ENCODE results near the gene SLC12A8.

SLC12A8 gene

DNA sequence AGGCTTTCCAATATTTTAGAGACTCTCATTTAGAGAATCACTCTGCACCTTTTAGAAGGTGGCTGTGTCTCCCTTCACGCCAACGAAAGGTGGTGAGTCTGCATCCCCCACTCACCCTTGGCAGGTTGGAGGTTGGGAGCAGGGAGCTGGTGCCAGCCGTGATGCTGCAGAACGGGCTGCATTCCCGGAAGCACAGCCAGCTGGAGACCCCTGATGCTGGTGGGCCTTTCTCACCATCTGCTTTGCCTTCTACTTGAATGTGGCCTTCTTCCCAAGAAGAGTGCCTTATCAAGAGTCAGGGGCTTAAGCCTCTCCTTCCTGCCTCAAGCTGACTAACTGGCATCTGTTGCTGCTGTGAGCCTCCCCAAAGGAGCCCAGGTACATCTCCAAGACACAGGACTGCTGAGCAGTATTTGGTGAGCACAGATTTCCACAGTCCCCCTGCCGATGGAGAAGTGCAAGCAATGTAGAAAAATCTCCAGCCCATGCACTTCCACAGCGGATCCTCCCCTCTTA lies 139.1 kb downstream of the SLC12A8 start:
- DNase-seq = no peak

DNA sequence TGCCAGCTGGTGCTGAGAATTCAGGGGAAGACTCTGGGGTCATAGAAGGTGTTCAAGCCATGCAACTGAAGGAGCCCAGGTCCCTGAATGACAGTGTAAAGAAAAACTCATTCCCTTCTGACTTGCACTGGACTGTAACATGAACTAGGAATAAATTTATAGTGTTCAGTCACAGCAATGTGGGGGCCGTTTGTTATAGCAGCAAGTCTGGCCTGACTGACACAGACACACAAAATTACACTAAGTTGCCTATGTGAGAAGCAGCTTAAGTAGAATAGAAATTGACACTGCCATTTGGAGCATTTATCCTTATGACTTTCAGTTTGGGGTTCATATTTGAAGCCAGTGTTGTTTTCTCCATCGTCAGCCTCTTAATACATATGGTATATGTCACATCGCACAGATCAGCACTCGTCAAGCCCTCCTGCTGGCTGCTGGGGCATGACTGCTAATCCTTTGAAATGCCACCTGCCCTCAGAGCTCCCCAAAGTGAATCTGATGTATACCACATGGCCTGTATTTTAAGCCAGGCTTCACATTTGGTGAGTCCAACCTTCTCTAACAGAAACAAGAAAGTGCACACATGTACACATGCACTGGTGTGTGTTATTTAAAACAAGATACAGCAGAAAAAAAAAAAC lies 139.7 kb downstream of the SLC12A8 start:
- no peak for DNase-seq

DNA sequence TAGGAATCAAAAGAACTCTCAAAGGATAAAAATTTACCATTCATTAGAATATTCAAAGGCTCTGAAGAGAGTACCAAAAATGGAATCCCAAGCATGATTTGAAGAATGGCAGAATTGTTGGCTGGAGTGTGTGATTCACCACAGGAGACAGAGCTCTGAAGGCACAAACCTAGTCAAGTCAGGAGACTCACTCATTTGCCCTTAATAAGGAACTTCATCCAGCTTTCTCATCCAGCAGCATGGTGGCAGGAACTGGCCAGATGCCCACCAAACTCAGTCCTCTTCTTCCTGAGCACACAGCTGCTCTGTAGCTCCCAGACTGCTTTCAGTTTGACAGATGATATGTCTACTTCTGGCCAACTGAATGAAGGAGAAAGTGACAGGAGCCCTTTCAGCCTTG lies 140.2 kb downstream of the SLC12A8 start:
- peak; percentile 72 for DNase-seq

DNA sequence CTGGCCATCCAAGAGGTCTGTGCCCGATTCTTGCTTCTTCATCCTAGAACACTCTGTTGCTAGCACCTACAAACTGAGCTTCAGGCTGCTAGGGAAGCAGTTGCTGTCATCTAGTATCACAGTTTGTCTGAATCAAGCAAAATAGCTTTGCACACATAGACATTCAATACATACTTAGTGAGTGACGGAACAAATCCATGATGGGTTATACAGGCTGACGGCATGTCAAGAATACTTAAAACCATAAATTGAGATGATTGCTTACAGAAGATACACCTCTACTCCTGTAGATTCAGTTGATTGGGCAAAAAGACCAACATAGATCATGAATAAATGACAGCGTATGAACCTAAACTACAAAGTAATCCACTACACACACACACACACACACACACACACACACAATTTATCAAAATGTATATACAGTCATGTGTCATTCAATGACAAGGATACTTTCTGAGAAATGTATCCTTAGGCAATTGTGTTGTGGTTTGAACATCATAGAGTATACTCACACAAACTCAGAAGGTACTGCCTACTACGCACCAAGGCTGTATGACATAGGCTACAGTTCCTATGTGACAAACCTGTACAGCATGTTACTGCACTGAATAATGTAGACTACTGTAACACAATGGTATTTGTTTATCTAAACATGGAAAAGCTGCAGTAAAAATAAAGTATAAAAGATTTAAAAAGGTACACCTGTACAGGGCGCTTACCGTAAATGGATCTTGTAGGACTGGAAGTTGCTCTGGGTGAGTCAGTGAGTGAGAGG lies 142.4 kb downstream of the SLC12A8 start:
- no peak for DNase-seq

- DNase-seq = no peak
Measured at GRCh38 chr3:125069452-125069851, 143.1 kb downstream of the SLC12A8 start.

GRCh38 chr3:125068265-125068664 lies 144.3 kb downstream of the SLC12A8 start:
- no peak for DNase-seq

GRCh38 chr3:125067225-125067624 lies 145.3 kb downstream of the SLC12A8 start:
- DNase-seq = peak; percentile 66

- peak; percentile 96 for DNase-seq
Measured at GRCh38 chr3:125062904-125063618, 149.5 kb downstream of the SLC12A8 start.

GRCh38 chr3:125061646-125062045 lies 150.9 kb downstream of the SLC12A8 start:
- no peak for DNase-seq

DNA sequence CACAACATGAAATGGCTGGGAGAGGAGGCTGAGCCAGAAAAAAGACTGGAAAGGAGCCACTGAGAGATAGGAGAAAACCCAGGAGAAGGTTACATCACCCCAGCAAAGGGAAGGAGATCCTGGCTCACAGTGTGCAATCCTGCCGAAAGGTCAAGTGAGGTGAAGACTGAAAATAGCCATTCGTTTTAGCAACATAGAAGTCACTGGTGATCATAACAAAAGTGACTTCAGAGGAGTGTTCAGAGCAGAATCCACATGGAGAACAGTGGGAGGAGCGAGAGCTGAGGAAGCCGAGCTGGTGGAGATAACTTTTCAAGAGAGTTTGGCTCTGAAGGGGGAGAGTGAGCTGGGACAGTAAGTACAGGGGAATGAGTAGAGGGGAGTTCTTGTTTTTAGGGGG lies 151.4 kb downstream of the SLC12A8 start:
- DNase-seq = peak; percentile 68

GRCh38 chr3:125059488-125060245 lies 152.9 kb downstream of the SLC12A8 start:
- no peak for DNase-seq

DNA sequence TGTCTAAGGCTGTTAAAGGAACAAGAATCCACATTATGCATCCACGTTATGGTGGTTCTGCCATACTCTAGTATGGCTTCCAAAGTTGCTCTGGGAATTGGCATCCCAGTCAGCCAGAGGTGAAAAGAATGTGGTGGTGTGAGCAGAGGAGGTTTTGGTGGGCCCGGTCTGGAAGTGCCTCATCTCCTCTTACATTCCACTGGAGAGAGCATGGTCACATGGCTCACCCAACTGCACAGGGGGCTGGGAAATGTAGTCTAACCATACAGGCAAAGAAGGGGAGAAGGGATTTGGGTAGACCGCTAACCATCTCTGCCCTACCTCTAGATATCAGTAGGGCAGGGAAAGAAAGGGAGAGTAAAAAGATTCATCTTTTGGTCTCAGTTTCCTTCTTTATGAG lies 153.6 kb downstream of the SLC12A8 start:
- DNase-seq = no peak

DNA sequence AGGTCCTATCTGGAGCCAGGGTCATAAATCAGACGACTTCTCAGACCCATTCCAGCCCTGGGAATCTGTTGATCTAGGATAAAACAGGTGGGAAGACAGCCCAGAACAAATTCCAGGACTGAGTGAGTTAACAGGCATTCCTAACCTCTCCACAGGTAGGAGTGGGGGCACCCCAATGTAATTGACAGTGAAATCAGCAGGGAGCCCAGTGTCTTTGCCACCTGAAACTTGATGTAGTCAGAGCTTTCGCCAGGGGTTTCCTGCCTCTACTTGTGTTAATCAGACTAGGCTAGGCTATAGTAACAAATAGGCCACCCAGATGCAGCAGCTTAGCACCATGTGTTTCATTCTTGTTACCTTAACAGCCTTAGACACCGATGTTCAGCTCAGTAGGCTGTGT lies 154.0 kb downstream of the SLC12A8 start:
- no peak for DNase-seq

DNA sequence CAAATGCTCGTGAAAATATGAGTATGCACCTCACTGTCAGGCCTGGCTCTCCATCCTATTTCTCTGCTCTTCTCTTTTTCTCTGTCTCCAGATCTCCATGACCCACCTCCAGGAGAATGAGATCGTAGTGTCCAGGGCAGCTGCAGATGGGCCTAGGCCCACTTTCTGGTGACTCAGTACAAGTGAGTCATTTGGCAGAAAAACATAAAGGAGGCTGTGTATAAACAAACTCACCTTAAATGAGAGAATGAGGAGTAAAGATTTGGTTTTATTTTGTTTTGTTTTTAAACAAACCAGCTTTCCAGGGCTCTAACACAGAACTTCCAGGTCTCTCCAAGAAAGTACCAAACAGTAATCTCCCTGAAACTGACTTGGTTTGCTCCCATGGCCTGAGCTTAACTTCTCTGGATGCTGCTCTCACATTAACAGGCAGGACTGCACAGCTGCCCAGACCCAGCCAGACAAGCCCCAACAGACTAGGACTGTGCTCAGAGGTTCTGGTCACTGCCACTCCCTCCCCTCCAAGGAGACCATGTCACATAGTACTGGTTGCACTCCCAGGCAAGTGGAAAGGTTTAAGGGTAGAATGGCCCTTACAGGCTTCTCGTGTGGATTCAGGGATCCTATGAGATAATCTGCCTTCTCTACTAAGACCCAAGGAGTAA lies 155.2 kb downstream of the SLC12A8 start:
- DNase-seq = peak; percentile 70

DNA sequence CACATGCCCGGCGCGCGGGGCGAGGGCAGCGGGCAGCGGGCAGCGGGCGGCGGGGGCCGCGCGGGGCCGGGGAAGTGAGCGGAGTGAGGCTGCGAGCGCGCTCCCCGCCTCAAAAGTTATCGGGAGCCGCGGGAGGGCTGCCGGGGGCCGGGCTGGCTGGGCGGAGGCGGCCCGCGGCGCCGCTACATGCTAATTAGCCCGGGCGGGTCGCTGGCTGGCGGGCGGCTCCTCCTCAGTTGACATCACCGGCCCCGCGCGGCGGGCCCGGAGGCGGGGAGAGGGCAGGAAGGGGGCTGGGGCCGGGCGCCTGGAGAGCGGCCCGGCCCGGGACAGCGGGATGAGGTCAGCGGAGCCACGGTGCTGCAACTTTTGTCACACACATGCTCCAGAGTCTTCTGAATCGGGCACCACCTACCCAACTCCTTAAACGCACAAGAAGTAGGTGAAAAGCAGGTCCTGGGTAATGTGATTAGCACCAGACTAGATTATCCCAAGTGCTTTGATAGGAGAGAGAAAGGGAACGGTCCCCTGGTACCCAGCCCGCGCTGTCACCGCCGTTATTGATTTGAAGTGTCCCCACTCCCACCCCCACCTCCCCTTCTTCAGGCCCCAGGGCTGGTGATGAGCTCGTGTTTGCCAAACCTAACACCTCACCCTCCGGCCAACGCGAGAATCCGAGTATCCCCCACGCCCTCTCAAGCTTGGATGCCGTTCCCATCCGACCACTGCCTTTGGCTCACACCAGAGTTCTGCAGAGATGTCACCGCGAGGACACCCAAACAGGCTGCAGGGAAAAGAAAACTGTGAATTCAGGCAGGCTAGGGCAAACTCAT lies 156.4 kb downstream of the SLC12A8 start, which contains the start of gene HEG1:
Gene HEG1 (minus strand): TSS at position 85 of the 833 bp plus-strand sequence. CDS start 107 bp downstream, outside the sequence.
- DNase-seq = peak; percentile 85

DNA sequence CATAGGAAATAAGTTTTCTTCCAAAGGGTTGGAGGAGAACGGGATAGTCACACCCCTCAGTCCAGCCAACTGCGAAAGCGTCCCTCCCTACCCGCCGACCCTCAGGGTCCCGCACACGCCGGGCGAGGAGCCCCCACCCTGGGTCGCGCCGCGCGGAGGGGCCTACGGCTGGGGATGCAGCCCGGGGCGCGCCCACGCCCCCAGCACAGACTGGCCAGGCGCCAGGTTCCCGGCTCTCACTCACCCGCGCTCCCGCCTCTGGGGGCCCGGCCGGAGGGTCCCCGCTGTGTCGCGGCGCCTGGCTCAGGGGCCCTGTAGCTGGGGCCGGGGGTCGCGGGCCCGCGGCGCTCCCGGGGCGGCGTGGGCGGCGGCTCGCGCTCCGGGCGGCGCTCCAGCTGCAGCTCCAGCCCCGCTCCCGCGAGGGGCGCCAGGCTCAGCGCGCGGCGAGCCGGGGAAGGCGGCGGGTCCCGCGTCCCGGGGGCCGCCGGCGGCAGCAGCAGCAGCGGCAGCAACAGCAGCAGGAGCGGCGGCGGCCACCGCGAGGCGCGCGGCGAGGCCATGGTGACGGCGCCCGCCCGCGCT lies 157.1 kb downstream of the SLC12A8 start:
- no peak for DNase-seq

GRCh38 chr3:125054449-125055329 lies 157.9 kb downstream of the SLC12A8 start:
- DNase-seq = peak; percentile 53

DNA sequence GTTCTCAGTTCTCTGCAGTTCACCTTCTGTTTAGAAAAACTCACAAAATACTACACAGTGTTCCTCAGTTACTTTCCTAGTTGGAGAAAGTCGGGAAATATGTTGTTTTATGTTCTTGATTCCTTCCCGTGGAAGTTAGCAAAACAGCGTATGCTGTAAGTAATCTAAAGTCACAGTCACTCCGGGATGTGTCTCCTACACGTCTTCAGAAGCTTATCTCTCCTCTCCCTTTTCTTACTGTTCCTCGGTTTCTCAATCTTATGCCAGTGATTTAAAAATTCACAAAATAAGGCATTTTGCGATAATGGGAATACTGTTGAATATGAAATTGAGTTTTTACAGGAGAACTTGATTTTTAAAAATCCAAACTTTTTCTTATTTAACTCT lies 158.5 kb downstream of the SLC12A8 start:
- DNase-seq = no peak

- DNase-seq = no peak
Measured at GRCh38 chr3:125053304-125053699, 159.2 kb downstream of the SLC12A8 start.
